Measurements from ENCODE around the gene IQGAP1. TPM values are rescaled to one million over a fixed set of nuclear protein-coding genes. Genes with fewer than 3 reads are reported as not detected.

The IQGAP1 gene
- total RNA-seq, 1 experiment from 2014 or later: 113 TPM

DNA sequence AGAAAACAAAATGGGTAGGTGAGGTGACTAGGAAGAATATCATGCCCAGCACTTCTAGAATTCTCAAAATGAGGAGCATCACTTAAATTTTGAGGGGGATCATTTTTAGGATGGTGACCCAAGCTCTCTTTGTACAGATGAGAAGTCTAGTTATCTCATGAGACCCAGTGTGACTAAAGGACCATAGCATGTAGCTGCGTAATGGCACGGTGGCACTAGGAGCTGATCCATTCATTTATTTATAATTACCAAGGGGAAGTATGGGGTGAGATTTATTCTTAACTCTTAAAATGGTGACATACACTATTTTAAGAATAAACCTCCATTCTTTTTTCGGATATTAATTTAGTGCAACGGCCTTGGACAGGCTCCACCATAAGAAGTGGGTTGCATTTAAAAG is 8.3 kb downstream of the IQGAP1 start:
- Histone ChIP-seq H3K9ac (ENCODE audit: low read length) (no peak overlapping the region), H4K20me1 (ENCODE audit: insufficient read depth) (no peaks in the 10 kb centered on the region), H3K4me3 (replicated peaks in 1 of 2; ENCODE audit: low read depth in 1 of 2, low read length in 2 of 2) (no peak overlapping the region), H2AFZ (ENCODE audit: low read depth, low read length, poor library complexity, severe bottlenecking) (no peak overlapping the region), H3K9me3 (ENCODE audit: control insufficient read depth in 1 of 2, insufficient read depth in 1 of 2, low read depth in 1 of 2, low read length in 2 of 2) (no peaks in the 10 kb centered on the region), H3K4me2 (ENCODE audit: low read length) (no peak overlapping the region), H3K9me2 (ENCODE audit: insufficient read depth) (no peaks in the 10 kb centered on the region), H3K36me3 (ENCODE audit: control insufficient read depth in 1 of 2, insufficient read depth in 2 of 2, low read length in 2 of 2) (peaks cover 2 to 8% of the 10 kb centered on the region in 2 experiments; a peak in 3 of 4 replicates), H3K79me2 (ENCODE audit: insufficient read depth, low read length) (peaks cover 87% of the 10 kb centered on the region), H3K27me3 (ENCODE audit: insufficient read depth, low read length) (no peaks in the 10 kb centered on the region), H3K4me1 (ENCODE audit: control insufficient read depth in 1 of 2, insufficient read depth in 2 of 2, low read length in 2 of 2) (peaks cover 30 to 37% of the 10 kb centered on the region in 2 experiments), H3K27ac (ENCODE audit: low read depth, low read length) (no peak overlapping the region)
- no TSS peak for BruUV-seq (replicated peaks)
- ATAC-seq (no peak), DNase-seq (ENCODE audit: low read depth, low spot score) (no peak)
- ChIA-PET CTCF (no interaction called here), POLR2A (no interaction called here), RAD21 (ENCODE audit: low non-redundant PET in 1 of 2, low total read pairs in 2 of 2, uncharacterized antibody in 2 of 2, unreplicated experiment in 2 of 2) (no interaction called here)
- intact Hi-C loops (cut with micrococcal nuclease): no loop called here
- TF ChIP-seq, protein P1, sequence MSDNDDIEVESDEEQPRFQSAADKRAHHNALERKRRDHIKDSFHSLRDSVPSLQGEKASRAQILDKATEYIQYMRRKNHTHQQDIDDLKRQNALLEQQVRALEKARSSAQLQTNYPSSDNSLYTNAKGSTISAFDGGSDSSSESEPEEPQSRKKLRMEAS (IDR thresholded peaks at IDR 0.05): no peak
- no peak for TF ChIP-seq RAD21 (IDR thresholded peaks at IDR 0.05; ENCODE audit: low read depth)
- TF ChIP-seq ZNF274 (IDR thresholded peaks at IDR 0.05; ENCODE audit: low read depth, low read length): no peak
- TF ChIP-seq, protein P2, sequence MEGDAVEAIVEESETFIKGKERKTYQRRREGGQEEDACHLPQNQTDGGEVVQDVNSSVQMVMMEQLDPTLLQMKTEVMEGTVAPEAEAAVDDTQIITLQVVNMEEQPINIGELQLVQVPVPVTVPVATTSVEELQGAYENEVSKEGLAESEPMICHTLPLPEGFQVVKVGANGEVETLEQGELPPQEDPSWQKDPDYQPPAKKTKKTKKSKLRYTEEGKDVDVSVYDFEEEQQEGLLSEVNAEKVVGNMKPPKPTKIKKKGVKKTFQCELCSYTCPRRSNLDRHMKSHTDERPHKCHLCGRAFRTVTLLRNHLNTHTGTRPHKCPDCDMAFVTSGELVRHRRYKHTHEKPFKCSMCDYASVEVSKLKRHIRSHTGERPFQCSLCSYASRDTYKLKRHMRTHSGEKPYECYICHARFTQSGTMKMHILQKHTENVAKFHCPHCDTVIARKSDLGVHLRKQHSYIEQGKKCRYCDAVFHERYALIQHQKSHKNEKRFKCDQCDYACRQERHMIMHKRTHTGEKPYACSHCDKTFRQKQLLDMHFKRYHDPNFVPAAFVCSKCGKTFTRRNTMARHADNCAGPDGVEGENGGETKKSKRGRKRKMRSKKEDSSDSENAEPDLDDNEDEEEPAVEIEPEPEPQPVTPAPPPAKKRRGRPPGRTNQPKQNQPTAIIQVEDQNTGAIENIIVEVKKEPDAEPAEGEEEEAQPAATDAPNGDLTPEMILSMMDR (IDR thresholded peaks at IDR 0.05 in 2 of 3, conservative IDR thresholded peaks at IDR 0.05 in 1 of 3; ENCODE audit: borderline replicate concordance in 1 of 3, insufficient read depth in 1 of 3, low read depth in 2 of 3, low read length in 2 of 3): no peak
- TF ChIP-seq, protein P3, sequence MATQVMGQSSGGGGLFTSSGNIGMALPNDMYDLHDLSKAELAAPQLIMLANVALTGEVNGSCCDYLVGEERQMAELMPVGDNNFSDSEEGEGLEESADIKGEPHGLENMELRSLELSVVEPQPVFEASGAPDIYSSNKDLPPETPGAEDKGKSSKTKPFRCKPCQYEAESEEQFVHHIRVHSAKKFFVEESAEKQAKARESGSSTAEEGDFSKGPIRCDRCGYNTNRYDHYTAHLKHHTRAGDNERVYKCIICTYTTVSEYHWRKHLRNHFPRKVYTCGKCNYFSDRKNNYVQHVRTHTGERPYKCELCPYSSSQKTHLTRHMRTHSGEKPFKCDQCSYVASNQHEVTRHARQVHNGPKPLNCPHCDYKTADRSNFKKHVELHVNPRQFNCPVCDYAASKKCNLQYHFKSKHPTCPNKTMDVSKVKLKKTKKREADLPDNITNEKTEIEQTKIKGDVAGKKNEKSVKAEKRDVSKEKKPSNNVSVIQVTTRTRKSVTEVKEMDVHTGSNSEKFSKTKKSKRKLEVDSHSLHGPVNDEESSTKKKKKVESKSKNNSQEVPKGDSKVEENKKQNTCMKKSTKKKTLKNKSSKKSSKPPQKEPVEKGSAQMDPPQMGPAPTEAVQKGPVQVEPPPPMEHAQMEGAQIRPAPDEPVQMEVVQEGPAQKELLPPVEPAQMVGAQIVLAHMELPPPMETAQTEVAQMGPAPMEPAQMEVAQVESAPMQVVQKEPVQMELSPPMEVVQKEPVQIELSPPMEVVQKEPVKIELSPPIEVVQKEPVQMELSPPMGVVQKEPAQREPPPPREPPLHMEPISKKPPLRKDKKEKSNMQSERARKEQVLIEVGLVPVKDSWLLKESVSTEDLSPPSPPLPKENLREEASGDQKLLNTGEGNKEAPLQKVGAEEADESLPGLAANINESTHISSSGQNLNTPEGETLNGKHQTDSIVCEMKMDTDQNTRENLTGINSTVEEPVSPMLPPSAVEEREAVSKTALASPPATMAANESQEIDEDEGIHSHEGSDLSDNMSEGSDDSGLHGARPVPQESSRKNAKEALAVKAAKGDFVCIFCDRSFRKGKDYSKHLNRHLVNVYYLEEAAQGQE (IDR thresholded peaks at IDR 0.05; ENCODE audit: low read depth): no peak
- TF ChIP-seq, protein P4, sequence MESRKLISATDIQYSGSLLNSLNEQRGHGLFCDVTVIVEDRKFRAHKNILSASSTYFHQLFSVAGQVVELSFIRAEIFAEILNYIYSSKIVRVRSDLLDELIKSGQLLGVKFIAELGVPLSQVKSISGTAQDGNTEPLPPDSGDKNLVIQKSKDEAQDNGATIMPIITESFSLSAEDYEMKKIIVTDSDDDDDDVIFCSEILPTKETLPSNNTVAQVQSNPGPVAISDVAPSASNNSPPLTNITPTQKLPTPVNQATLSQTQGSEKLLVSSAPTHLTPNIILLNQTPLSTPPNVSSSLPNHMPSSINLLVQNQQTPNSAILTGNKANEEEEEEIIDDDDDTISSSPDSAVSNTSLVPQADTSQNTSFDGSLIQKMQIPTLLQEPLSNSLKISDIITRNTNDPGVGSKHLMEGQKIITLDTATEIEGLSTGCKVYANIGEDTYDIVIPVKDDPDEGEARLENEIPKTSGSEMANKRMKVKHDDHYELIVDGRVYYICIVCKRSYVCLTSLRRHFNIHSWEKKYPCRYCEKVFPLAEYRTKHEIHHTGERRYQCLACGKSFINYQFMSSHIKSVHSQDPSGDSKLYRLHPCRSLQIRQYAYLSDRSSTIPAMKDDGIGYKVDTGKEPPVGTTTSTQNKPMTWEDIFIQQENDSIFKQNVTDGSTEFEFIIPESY (IDR thresholded peaks at IDR 0.05; ENCODE audit: extremely low read depth, insufficient replicate concordance, low read length): no peak
- TF ChIP-seq CEBPB (IDR thresholded peaks at IDR 0.05; ENCODE audit: low read depth): no peak
- TF ChIP-seq EGR1 (IDR thresholded peaks at IDR 0.05; ENCODE audit: low read depth): no peak
- TF ChIP-seq FOSL1 (IDR thresholded peaks at IDR 0.05; ENCODE audit: low read depth): no peak
- TF ChIP-seq ELF1 (IDR thresholded peaks at IDR 0.05; ENCODE audit: borderline replicate concordance, low read depth): no peak
- no peak for TF ChIP-seq TCF7L2 (IDR thresholded peaks at IDR 0.05; ENCODE audit: borderline replicate concordance, extremely low read depth, insufficient read depth, insufficient read length)
- no peak for TF ChIP-seq YY1 (IDR thresholded peaks at IDR 0.05; ENCODE audit: extremely low read depth, insufficient replicate concordance, low read depth, low read length)
- TF ChIP-seq EZH2phosphoT487 (IDR thresholded peaks at IDR 0.05; ENCODE audit: borderline replicate concordance): no peak
- no peak for TF ChIP-seq POLR2A (IDR thresholded peaks at IDR 0.05; ENCODE audit: borderline replicate concordance, extremely low read depth, insufficient read depth, insufficient read length)
- TF ChIP-seq POLR2AphosphoS5 (IDR thresholded peaks at IDR 0.05; ENCODE audit: low read depth, low read length): no peak
- TF ChIP-seq SP1 (IDR thresholded peaks at IDR 0.05; ENCODE audit: low read depth): no peak
- no peak for TF ChIP-seq SIN3A (IDR thresholded peaks at IDR 0.05; ENCODE audit: low read depth)
- TF ChIP-seq, protein P5, sequence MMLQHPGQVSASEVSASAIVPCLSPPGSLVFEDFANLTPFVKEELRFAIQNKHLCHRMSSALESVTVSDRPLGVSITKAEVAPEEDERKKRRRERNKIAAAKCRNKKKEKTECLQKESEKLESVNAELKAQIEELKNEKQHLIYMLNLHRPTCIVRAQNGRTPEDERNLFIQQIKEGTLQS (IDR thresholded peaks at IDR 0.05): no peak
- TF ChIP-seq SRF (IDR thresholded peaks at IDR 0.05; ENCODE audit: low read depth): no peak
- no peak for TF ChIP-seq JUND (IDR thresholded peaks at IDR 0.05)
